BLaER1 treated with 17β-estradiol and CSF1 and Interleukin-3, amounts not matched to agents 10 nM and 100 nM (cell line): ENCODE data around the gene TRAK2.
"Not testable (repeated sequence)": the region's sequence is repeated elsewhere in the genome, so short reads cannot be mapped to it uniquely, and the experiment has no call there.

Experiments used
- H3K27ac ChIP-seq, 11 experiments: shearing (Covaris generic); formaldehyde crosslinking; 2 replicates each; pipeline ENCODE4 v1.8.1; 2022
- H3K27me3 ChIP-seq, 11 experiments: shearing (Covaris generic); formaldehyde crosslinking; 2 replicates each; pipeline ENCODE4 v1.8.1; 2022
- H3K36me3 ChIP-seq, 11 experiments: shearing (Covaris generic); formaldehyde crosslinking; 2 replicates each; pipeline ENCODE4 v1.8.1; 2022
- H3K4me1 ChIP-seq, 10 experiments: shearing (Covaris generic); formaldehyde crosslinking; 2 replicates each; pipeline ENCODE4 v1.8.1; 2022
- H3K4me2 ChIP-seq, 11 experiments: shearing (Covaris generic); formaldehyde crosslinking; 2 replicates each; pipeline ENCODE4 v1.8.1; 2022
- H3K4me3 ChIP-seq, 10 experiments: shearing (Covaris generic); formaldehyde crosslinking; 2 replicates each; pipeline ENCODE4 v1.8.1; 2022
- H3K9ac ChIP-seq, 11 experiments: shearing (Covaris generic); formaldehyde crosslinking; 2 replicates each; pipeline ENCODE4 v1.8.1; 2022
- H3K9me3 ChIP-seq, 11 experiments: shearing (Covaris generic); formaldehyde crosslinking; replicated peaks in 1 of 11; 2 replicates each; pipeline ENCODE4 v1.8.1; 2022
- H4K20me1 ChIP-seq, 11 experiments: shearing (Covaris generic); formaldehyde crosslinking; 2 replicates each; pipeline ENCODE4 v1.8.1; 2022
- Cebpa-rat ChIP-seq, 11 experiments: shearing (Covaris generic); IDR thresholded peaks; 2 replicates each; pipeline ENCODE4 v1.8.1; 2022

TRAK2 gene

DNA sequence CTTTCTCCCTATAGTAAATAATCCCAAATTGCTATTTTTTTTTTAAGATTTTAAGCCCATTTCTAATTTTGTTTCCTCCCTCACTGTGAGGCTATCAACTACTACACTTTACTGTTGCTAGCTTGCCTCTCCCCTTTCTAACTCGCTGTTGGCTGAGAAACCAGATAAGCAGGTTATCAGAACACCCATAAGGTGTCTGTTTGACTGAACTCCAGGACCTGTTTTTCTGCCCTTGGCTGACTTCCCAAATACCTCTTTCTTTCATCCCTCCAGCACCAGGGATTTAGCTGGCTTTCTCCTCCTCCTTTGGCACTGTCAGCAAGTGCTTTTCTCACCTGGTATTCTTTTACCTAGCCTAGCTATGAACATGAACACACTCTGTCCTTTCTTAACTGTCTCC lies 11.1 kb downstream of the TRAK2 start:
- Histone ChIP-seq H3K27me3 (no peaks in the 10 kb centered on the region), H4K20me1 (peaks cover 0 to 45% (median 0%) of the 10 kb centered on the region in 11 experiments; a peak in 4 of 22 replicates), H3K9ac (no peak overlapping the region), H3K4me3 (no peak overlapping the region), H3K27ac (no peak overlapping the region), H3K36me3 (peaks cover 0 to 12% (median 0%) of the 10 kb centered on the region in 11 experiments; a peak in 2 of 22 replicates), H3K4me2 (no peak overlapping the region), H3K4me1 (peaks cover 5 to 21% (median 13%) of the 10 kb centered on the region in 10 experiments; a peak in 17 of 20 replicates), H3K9me3 (no peaks in the 10 kb centered on the region)
- TF ChIP-seq Cebpa-rat (IDR thresholded peaks at IDR 0.05), result no peak

- not testable (repeated sequence) for H3K9me3 ChIP-seq, H3K27ac ChIP-seq, H3K27me3 ChIP-seq, H3K4me3 ChIP-seq, H3K4me2 ChIP-seq, H3K9ac ChIP-seq
- Histone ChIP-seq H3K36me3 (peaks cover 0 to 12% (median 0%) of the 10 kb centered on the region in 11 experiments; a peak in 2 of 22 replicates), H3K4me1 (peaks cover 5 to 21% (median 13%) of the 10 kb centered on the region in 10 experiments; a peak in 17 of 20 replicates), H4K20me1 (peaks cover 0 to 40% (median 0%) of the 10 kb centered on the region in 11 experiments; a peak in 4 of 22 replicates)
Measured at GRCh38 chr2:201439336-201439922, 11.8 kb downstream of the TRAK2 start.

GRCh38 chr2:201436141-201436540 lies 15.1 kb downstream of the TRAK2 start:
- TF ChIP-seq Cebpa-rat (IDR thresholded peaks at IDR 0.05), result no peak
- no peak overlapping the region for H3K27ac ChIP-seq
- H4K20me1 ChIP-seq, result peaks cover 0 to 55% (median 0%) of the 10 kb centered on the region in 11 experiments; a peak in 4 of 22 replicates
- no peaks in the 10 kb centered on the region for H3K27me3 ChIP-seq
- H3K4me2 ChIP-seq, result no peak overlapping the region
- H3K9me3 ChIP-seq, result peaks cover 0 to 13% (median 4%) of the 10 kb centered on the region in 11 experiments; a peak in 16 of 22 replicates
- H3K4me1 ChIP-seq, result peaks cover 22 to 31% (median 25%) of the 10 kb centered on the region in 10 experiments
- no peak overlapping the region for H3K9ac ChIP-seq
- H3K4me3 ChIP-seq, result no peak overlapping the region
- H3K36me3 ChIP-seq, result peaks cover 3 to 15% (median 6%) of the 10 kb centered on the region in 11 experiments; a peak in 19 of 22 replicates

DNA sequence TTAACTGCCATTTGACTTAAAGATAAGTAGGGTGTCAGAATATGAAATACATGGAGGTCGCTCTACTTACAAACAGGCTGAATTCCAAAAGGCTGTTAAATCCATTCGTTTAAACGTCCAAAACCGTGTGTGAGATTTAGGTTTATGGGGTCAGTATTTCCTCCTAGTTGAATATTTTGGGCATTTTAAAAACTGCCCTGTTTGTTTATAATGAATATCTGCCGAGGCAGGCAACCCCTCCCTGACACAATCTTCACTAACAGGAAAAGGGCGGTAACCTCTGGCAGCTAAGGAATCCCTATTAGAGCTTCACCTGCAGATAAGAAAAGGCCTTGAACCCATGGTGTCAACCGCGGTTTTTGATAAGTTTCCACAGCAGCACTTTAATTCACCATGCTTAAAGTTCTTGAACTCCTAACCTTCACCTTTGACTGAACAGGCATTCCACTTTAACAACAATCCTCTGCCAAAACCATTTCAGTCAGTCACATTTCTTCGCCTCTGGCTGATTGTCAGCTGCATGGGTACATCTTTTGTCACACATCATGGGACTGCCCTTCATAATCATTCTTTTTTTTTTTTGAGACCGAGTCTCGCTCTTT lies 17.8 kb downstream of the TRAK2 start:
- Histone ChIP-seq H3K27ac (no peak overlapping the region; a peak in 1 of 22 replicates), H3K4me3 (no peak overlapping the region), H3K4me1 (peaks cover 16 to 27% (median 22%) of the 10 kb centered on the region in 10 experiments), H3K36me3 (peaks cover 14 to 26% (median 22%) of the 10 kb centered on the region in 11 experiments; a peak in 21 of 22 replicates), H3K27me3 (no peaks in the 10 kb centered on the region), H3K9me3 (peaks cover 22 to 39% (median 27%) of the 10 kb centered on the region in 11 experiments), H3K9ac (no peak overlapping the region), H3K4me2 (peak overlapping the region in 5 of 11 experiments; percentile 46 to 68 (median 50); a peak in 8 of 22 replicates), H4K20me1 (peaks cover 0 to 55% (median 0%) of the 10 kb centered on the region in 11 experiments; a peak in 4 of 22 replicates)
- TF ChIP-seq Cebpa-rat (IDR thresholded peaks at IDR 0.05), result no peak

DNA sequence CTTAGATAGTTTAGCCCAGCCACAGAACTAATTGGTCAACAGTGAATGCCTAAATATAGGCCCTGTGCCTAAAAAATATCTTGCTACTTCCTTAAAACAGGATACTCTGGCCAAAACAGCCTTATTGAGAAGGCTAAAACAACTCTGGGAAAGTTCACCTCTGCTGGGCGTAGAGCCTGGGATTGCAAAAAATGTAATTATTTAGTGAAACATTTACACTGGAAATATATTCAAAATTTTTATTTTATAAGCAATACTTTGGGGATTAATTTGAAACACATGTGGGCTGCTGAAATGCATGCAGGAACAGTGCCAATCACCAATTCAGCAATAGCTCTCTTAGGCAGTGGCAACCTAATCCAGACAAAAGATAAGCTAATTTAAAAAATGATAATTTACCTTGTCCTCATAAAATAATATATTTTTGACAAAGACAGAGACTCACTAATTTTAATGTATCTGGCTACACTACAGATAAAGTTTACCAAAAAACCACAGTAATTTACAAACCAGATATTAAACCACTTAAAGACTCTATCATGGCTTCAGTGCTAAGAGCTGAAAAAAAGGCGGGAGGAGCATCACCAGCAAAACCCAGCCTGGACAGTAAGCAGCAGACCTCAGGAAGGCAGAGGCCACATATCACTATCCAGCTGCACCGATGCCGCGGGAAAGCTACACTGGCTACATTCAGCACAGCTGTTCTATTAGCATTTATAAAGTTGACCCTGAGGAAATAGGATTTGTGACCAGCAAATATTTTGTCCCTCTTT lies 18.5 kb downstream of the TRAK2 start:
- Histone ChIP-seq H3K27ac (peak overlapping the region in 9 of 11 experiments; percentile 10 to 55 (median 42); a peak in 11 of 22 replicates), H4K20me1 (peaks cover 0 to 52% (median 0%) of the 10 kb centered on the region in 11 experiments; a peak in 4 of 22 replicates), H3K4me3 (no peak overlapping the region), H3K27me3 (no peaks in the 10 kb centered on the region), H3K4me1 (peaks cover 16 to 27% (median 22%) of the 10 kb centered on the region in 10 experiments), H3K4me2 (peak overlapping the region; percentile 17 to 68 (median 47); a peak in 21 of 22 replicates), H3K9ac (no peak overlapping the region), H3K36me3 (peaks cover 14 to 26% (median 22%) of the 10 kb centered on the region in 11 experiments; a peak in 21 of 22 replicates), H3K9me3 (peaks cover 27 to 45% (median 34%) of the 10 kb centered on the region in 11 experiments)
- TF ChIP-seq Cebpa-rat (IDR thresholded peaks at IDR 0.05), result no peak

- peak overlapping the region; percentile 17 to 68 (median 47); a peak in 21 of 22 replicates for H3K4me2 ChIP-seq
Measured at GRCh38 chr2:201432038-201432620, 19.1 kb downstream of the TRAK2 start.

DNA sequence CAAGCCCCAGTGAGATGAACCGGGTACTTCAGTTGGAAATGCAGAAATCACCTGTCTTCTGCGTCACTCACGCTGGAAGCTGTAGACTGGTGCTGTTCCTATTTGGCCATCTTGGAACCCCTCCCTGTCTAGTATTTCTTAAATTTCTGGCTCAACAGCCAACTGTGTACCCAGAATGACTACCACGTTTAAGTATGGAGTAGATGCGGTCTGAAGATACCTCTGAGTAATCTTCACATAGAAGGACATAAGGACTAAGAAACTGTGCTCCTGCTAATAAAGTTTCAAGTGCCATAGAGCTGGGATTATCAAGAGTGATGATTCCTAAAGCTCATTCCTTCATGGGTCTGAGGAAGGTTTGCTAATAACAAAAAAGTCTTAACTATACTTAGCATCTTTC lies 20.4 kb downstream of the TRAK2 start:
- H3K4me2 ChIP-seq, result no peak overlapping the region
- H3K36me3 ChIP-seq, result peaks cover 14 to 29% (median 22%) of the 10 kb centered on the region in 11 experiments; a peak in 21 of 22 replicates
- H3K27ac ChIP-seq, result no peak overlapping the region
- H3K4me3 ChIP-seq, result no peak overlapping the region
- no peaks in the 10 kb centered on the region for H3K27me3 ChIP-seq
- peaks cover 16 to 27% (median 22%) of the 10 kb centered on the region in 10 experiments for H3K4me1 ChIP-seq
- TF ChIP-seq Cebpa-rat (IDR thresholded peaks at IDR 0.05), result no peak
- H3K9ac ChIP-seq, result no peak overlapping the region
- peaks cover 27 to 48% (median 38%) of the 10 kb centered on the region in 11 experiments for H3K9me3 ChIP-seq
- peaks cover 0 to 40% (median 0%) of the 10 kb centered on the region in 11 experiments; a peak in 3 of 22 replicates for H4K20me1 ChIP-seq

More at GRCh38 chr2:201432038-201432620, 19.1 kb downstream of the TRAK2 start:
- no peak for TF ChIP-seq Cebpa-rat (IDR thresholded peaks at IDR 0.05)
- peak overlapping the region in 9 of 11 experiments; percentile 10 to 55 (median 42); a peak in 13 of 22 replicates for H3K27ac ChIP-seq
- H3K27me3 ChIP-seq, result no peaks in the 10 kb centered on the region
- H3K9me3 ChIP-seq, result peaks cover 27 to 48% (median 38%) of the 10 kb centered on the region in 11 experiments
- H3K4me1 ChIP-seq, result peaks cover 16 to 27% (median 22%) of the 10 kb centered on the region in 10 experiments
- peaks cover 14 to 26% (median 22%) of the 10 kb centered on the region in 11 experiments; a peak in 21 of 22 replicates for H3K36me3 ChIP-seq
- H3K4me3 ChIP-seq, result no peak overlapping the region
- no peak overlapping the region for H3K9ac ChIP-seq
- peaks cover 0 to 45% (median 0%) of the 10 kb centered on the region in 11 experiments; a peak in 4 of 22 replicates for H4K20me1 ChIP-seq

GRCh38 chr2:201430322-201430721 lies 20.9 kb downstream of the TRAK2 start:
- not testable (repeated sequence) for H3K4me2 ChIP-seq, H3K27ac ChIP-seq, H3K4me3 ChIP-seq, H3K9ac ChIP-seq, H3K27me3 ChIP-seq
- peaks cover 16 to 27% (median 22%) of the 10 kb centered on the region in 10 experiments for H3K4me1 ChIP-seq
- H3K9me3 ChIP-seq, result peaks cover 27 to 48% (median 38%) of the 10 kb centered on the region in 11 experiments
- H4K20me1 ChIP-seq, result peaks cover 0 to 38% (median 0%) of the 10 kb centered on the region in 11 experiments; a peak in 3 of 22 replicates
- peaks cover 14 to 33% (median 22%) of the 10 kb centered on the region in 11 experiments; a peak in 21 of 22 replicates for H3K36me3 ChIP-seq

- H3K4me3 ChIP-seq, H3K4me2 ChIP-seq, H3K27me3 ChIP-seq, H3K9ac ChIP-seq, H3K27ac ChIP-seq: not testable (repeated sequence)
- H3K9me3 ChIP-seq, result peaks cover 27 to 48% (median 36%) of the 10 kb centered on the region in 11 experiments
- peaks cover 0 to 38% (median 0%) of the 10 kb centered on the region in 11 experiments; a peak in 3 of 22 replicates for H4K20me1 ChIP-seq
- H3K4me1 ChIP-seq, result peaks cover 16 to 27% (median 22%) of the 10 kb centered on the region in 10 experiments
- H3K36me3 ChIP-seq, result peaks cover 14 to 33% (median 22%) of the 10 kb centered on the region in 11 experiments; a peak in 21 of 22 replicates
Measured at GRCh38 chr2:201429835-201430234, 21.4 kb downstream of the TRAK2 start.

GRCh38 chr2:201428366-201428765 lies 22.9 kb downstream of the TRAK2 start:
- H4K20me1 ChIP-seq, result peaks cover 0 to 35% (median 0%) of the 10 kb centered on the region in 11 experiments; a peak in 4 of 22 replicates

More at GRCh38 chr2:201428366-201428765, 22.9 kb downstream of the TRAK2 start:
- H3K36me3 ChIP-seq, result peaks cover 14 to 29% (median 21%) of the 10 kb centered on the region in 11 experiments; a peak in 21 of 22 replicates
- H3K9ac ChIP-seq, H3K27ac ChIP-seq, H3K4me2 ChIP-seq, H3K27me3 ChIP-seq, H3K4me3 ChIP-seq: not testable (repeated sequence)
- H3K9me3 ChIP-seq, result peaks cover 27 to 43% (median 36%) of the 10 kb centered on the region in 11 experiments
- H3K4me1 ChIP-seq, result peaks cover 16 to 22% (median 19%) of the 10 kb centered on the region in 10 experiments
